BJ (cell line): ENCODE data around the gene DCDC2C. TPM values are rescaled to one million over a fixed set of nuclear protein-coding genes. Genes with fewer than 3 reads are reported as not detected.

Source experiments
- CTCF ChIA-PET: fragments of 350-600 bp; formaldehyde crosslinking; extraction: SDS; loops from one replicate; lab custom pipeline; 2021; ENCODE audit warnings: antibody characterized with exemption, inconsistent platforms; lab: Yijun Ruan, JAX
- POLR2A ChIA-PET: fragments of 300-600 bp; sonication (Branson Sonifier 250); formaldehyde crosslinking; extraction: SDS; loops from one replicate; lab custom pipeline; 2021; ENCODE audit warnings: antibody characterized with exemption; lab: Charles Lee
- DNase-seq: peaks from one replicate; pipeline ENCODE4 v3.0.0-alpha.2; 2011; ENCODE audit warnings: low read depth
- H3K27me3 ChIP-seq: 2 replicates; pipeline ENCODE4 v1.6.0; 2011; ENCODE audit warnings: low read length; ENCODE audit not compliant: control insufficient read depth, insufficient read depth
- H3K36me3 ChIP-seq: 2 replicates; pipeline ENCODE4 v1.5.1; 2011; ENCODE audit warnings: low read length; ENCODE audit not compliant: control insufficient read depth, insufficient read depth
- H3K4me3 ChIP-seq: 2 replicates; pipeline ENCODE4 v1.5.1; 2011; ENCODE audit warnings: low read depth, mild to moderate bottlenecking, control low read depth, low read length
- polyA plus RNA-seq: library from polyadenylated mRNA; depleted of rRNA; stranded (reverse); fragments of >200 nt; gene quantifications from 2 replicates; pipeline ENCODE4 v1.2.3, GENCODE V29; 2011
- TF ChIP-seq, protein P1 (sequence below): IDR thresholded peaks from 2 replicates; pipeline ENCODE4 v1.5.1; 2011; ENCODE audit warnings: low read depth, mild to moderate bottlenecking, control low read depth, inconsistent platforms, low read length, moderate library complexity; ENCODE audit not compliant: insufficient read depth

Gene DCDC2C
- polyA plus RNA-seq, 1 experiment = not detected

DNA sequence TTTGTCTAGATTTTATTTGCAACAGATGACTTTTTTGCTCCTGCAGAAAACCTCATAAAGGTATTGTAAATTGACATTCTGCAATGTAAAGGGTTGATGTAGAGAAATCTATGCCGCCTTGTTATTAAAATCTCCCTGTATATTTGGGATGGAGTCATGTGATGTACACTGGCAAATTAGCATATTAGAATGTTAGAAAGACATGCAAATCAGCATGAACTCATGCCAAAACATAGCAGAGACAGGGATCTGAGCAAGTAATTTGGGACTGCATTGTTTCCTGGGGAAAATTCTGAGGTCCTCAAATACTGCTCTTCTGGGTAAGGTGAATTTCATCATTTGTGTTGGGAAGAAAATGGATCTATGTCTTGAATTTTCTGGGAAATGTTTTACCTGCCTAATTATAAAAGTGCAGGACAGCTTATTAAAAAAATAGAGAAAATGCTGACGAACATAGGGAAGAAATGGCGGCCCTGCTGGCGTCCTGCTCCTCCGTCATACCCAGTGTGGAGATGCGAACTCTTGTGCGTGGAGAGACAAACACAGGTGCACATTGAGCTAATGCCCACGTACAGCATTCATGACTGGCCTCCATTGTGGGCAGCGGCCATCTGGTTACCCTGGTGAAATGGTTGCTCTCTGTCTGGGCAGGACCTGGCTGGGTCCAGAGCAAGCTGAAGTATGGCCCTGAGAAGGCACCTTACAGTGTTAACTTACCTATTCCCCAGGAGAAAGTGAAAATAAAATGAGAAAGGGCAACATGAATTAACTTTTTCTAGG lies 29.1 kb upstream of the DCDC2C start:
- Histone ChIP-seq H3K36me3 (no peaks in the 10 kb centered on the region), H3K4me3 (no peak overlapping the region), H3K27me3 (no peaks in the 10 kb centered on the region)
- ChIA-PET POLR2A (no interaction called here), CTCF (no interaction called here)
- no peak for DNase-seq
- TF ChIP-seq, protein P1, sequence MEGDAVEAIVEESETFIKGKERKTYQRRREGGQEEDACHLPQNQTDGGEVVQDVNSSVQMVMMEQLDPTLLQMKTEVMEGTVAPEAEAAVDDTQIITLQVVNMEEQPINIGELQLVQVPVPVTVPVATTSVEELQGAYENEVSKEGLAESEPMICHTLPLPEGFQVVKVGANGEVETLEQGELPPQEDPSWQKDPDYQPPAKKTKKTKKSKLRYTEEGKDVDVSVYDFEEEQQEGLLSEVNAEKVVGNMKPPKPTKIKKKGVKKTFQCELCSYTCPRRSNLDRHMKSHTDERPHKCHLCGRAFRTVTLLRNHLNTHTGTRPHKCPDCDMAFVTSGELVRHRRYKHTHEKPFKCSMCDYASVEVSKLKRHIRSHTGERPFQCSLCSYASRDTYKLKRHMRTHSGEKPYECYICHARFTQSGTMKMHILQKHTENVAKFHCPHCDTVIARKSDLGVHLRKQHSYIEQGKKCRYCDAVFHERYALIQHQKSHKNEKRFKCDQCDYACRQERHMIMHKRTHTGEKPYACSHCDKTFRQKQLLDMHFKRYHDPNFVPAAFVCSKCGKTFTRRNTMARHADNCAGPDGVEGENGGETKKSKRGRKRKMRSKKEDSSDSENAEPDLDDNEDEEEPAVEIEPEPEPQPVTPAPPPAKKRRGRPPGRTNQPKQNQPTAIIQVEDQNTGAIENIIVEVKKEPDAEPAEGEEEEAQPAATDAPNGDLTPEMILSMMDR = no peak

DNA sequence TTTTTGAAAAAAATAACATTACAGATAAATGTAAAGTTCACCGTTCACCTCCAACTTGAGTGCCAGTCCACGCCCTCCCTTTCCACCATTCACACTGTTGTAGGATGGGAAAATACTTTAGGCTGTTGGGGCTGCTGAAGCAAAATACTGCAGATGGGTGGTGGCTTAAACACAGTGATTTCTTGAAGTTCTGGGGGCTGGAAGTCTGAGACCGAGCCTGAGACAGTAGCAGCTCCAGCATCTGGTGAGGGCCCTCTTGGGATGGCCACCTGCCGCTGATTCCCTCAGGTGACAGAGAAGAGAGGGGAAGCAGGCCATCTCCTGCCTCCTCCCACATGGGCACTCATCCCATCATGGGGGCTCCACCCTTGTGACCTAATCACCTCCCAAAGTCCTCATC lies 27.7 kb upstream of the DCDC2C start:
- TF ChIP-seq, protein P1 = no peak
- ChIA-PET CTCF (no interaction called here), POLR2A (no interaction called here)
- no peak overlapping the region for H3K4me3 ChIP-seq
- no peaks in the 10 kb centered on the region for H3K27me3 ChIP-seq
- no peak for DNase-seq
- no peaks in the 10 kb centered on the region for H3K36me3 ChIP-seq

DNA sequence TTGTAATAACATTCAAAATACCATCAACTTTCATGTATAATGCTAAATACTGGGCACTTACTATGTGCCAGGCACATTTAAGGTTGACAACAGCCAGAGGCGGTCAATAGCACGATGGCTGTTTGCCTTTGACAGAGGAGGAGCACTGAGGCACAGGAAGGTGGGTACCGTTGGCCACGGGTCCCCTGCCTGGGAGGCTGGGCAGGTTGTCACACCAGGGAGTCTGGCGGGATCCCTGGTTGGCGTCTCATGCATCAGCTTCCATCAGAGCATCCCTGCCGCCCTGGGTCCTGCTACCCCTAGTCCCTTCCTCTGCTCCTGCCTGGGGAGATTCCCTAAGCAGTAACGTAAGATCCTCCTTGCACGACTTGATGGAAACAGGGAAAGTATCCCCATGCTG lies 25.9 kb upstream of the DCDC2C start:
- no peak for DNase-seq
- ChIA-PET POLR2A (no interaction called here), CTCF (no interaction called here)
- Histone ChIP-seq H3K4me3 (no peak overlapping the region), H3K36me3 (no peaks in the 10 kb centered on the region), H3K27me3 (no peaks in the 10 kb centered on the region)
- TF ChIP-seq, protein P1 = no peak

DNA sequence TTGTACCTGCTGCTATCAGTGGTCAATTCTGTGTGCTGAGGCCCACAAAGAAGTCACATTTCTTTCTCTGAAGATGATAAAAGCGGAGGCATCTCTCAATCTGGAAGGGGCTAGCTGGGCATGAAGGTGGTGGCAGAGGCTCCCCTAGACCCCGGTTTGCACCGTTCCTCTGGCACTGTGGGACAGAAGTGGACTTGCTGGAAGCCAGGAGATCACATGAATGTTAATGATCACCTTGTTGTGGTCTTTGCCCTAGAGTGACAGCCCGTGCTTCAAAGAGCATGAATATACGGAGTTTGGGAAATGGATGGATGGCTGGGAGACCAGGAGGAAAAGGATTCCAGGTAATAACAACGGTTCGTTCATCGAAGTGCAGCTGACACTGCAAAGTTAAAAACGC lies 25.2 kb upstream of the DCDC2C start:
- ChIA-PET POLR2A (no interaction called here), CTCF (no interaction called here)
- no peaks in the 10 kb centered on the region for H3K27me3 ChIP-seq
- DNase-seq = no peak
- TF ChIP-seq, protein P1 = no peak
- no peaks in the 10 kb centered on the region for H3K36me3 ChIP-seq
- no peak overlapping the region for H3K4me3 ChIP-seq

DNA sequence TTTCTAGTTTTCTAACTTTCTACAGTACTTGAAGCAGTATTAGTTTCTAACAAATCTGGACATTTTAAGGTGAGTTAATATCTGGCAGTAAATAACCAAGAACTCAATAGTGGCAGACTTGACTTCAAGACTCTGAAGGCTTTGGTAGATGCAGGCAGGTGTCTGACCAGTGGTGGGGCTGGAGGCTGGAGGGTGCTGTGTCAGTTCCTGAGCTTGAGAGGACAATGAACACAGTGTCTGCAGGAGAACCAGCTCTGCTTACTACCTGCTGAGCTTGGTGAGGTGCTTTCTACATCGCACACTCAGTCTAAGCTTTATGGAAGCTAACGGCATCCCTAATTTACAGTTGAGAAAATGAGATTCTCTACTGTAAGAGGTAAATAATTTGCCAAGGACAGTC lies 24.2 kb upstream of the DCDC2C start:
- POLR2A ChIA-PET = no interaction called here
- H3K27me3 ChIP-seq = no peaks in the 10 kb centered on the region
- CTCF ChIA-PET = no interaction called here
- H3K36me3 ChIP-seq = no peaks in the 10 kb centered on the region
- TF ChIP-seq, protein P1 = no peak
- H3K4me3 ChIP-seq = no peak overlapping the region
- DNase-seq = no peak
